Measurements from ENCODE around the gene RASGRF2. TPM values are rescaled to one million over a fixed set of nuclear protein-coding genes. Genes with fewer than 3 reads are reported as not detected.

RASGRF2 gene
- total and polyA plus RNA-seq, 9 of the 15 experiments (the other 6 are each of a cell fraction or from before 2014, with no cell fraction given) = 0.01 to 0.22 (median 0.08) TPM; not detected in 2

- H3K27me3 ChIP-seq (ENCODE audit: control insufficient read depth in 2 of 2, insufficient read depth in 2 of 2, low read length in 2 of 2) = peaks cover 8 to 16% of the 10 kb centered on the region in 2 experiments
- H3K9me1 ChIP-seq (ENCODE audit: control insufficient read depth, insufficient read depth, low read length) = no peaks in the 10 kb centered on the region
- in situ Hi-C loops (cut with MboI) (no loop called here), intact Hi-C loops (cut with micrococcal nuclease) (no loop called here)
- H3K4me1 ChIP-seq (replicated peaks in 1 of 2; ENCODE audit: control insufficient read depth in 2 of 2, insufficient read depth in 2 of 2, low read length in 2 of 2) = no peaks in the 10 kb centered on the region
- 0% methylated on average over 4 of the region's 4 CpGs for WGBS (ENCODE audit: insufficient coverage, low coverage, missing lambda C conversion rate)
- BruUV-seq (replicated peaks) = no TSS peak
- ChIA-PET POLR2A (no interaction called here), CTCF (ENCODE audit: low intra/inter-chr PET ratio) (no interaction called here)
- H4K20me1 ChIP-seq (replicated peaks; ENCODE audit: control insufficient read depth, insufficient read depth, low read length) = no peaks in the 10 kb centered on the region; the same call in 1 of the 2 replicates
- no peak overlapping the region for H3K4me2 ChIP-seq (ENCODE audit: insufficient read depth, low read length)
- H3K9ac ChIP-seq (ENCODE audit: insufficient read depth in 1 of 2, low read depth in 2 of 2, low read length in 2 of 2) = no peak overlapping the region
- no peak overlapping the region for H2AFZ ChIP-seq (ENCODE audit: low read depth, low read length)
- FAIRE-seq = no peak
- no peak overlapping the region for H3K4me3 ChIP-seq
- TF ChIP-seq EZH2 (IDR thresholded peaks at IDR 0.05; ENCODE audit: borderline replicate concordance, low read depth, low read length) = no peak
- TF ChIP-seq TRIM25 (IDR thresholded peaks at IDR 0.05; ENCODE audit: borderline replicate concordance) = no peak
- TF ChIP-seq HNRNPL (IDR thresholded peaks at IDR 0.05; ENCODE audit: low read depth, low read length) = no peak
- no peak for TF ChIP-seq TOE1 (IDR thresholded peaks at IDR 0.05; ENCODE audit: borderline replicate concordance)
- TF ChIP-seq TOE1 (CRISPR knock-in tag; IDR thresholded peaks at IDR 0.05; ENCODE audit: borderline replicate concordance, low read depth) = no peak
- TF ChIP-seq CBFA2T3 (IDR thresholded peaks at IDR 0.05) = no peak
- no peak for TF ChIP-seq TFAP4 (CRISPR knock-in tag; IDR thresholded peaks at IDR 0.05; ENCODE audit: borderline replicate concordance)
- no peak for TF ChIP-seq ZNF217 (CRISPR knock-in tag; IDR thresholded peaks at IDR 0.05)
- no peak for TF ChIP-seq LEF1 (IDR thresholded peaks at IDR 0.05)
- no peak for TF ChIP-seq ZNF75A (CRISPR knock-in tag; IDR thresholded peaks at IDR 0.05)
- TF ChIP-seq LCOR (CRISPR knock-in tag; IDR thresholded peaks at IDR 0.05) = no peak
- TF ChIP-seq ZNF699 (CRISPR knock-in tag; IDR thresholded peaks at IDR 0.05; ENCODE audit: insufficient replicate concordance) = no peak
- no peak for TF ChIP-seq BMI1 (IDR thresholded peaks at IDR 0.05; ENCODE audit: low read length)
- no peak for TF ChIP-seq RBFOX2 (IDR thresholded peaks at IDR 0.05; ENCODE audit: low read depth, low read length)
- TF ChIP-seq ZNF197 (CRISPR knock-in tag; IDR thresholded peaks at IDR 0.05; ENCODE audit: low read depth) = no peak
- no peak for TF ChIP-seq ZNF766 (CRISPR knock-in tag; conservative IDR thresholded peaks at IDR 0.05)
- no peak for TF ChIP-seq ZNF282 (CRISPR knock-in tag; IDR thresholded peaks at IDR 0.05)
- TF ChIP-seq ATF3 (IDR thresholded peaks at IDR 0.05) = no peak
- no peak for TF ChIP-seq ATF3 (CRISPR knock-in tag; conservative IDR thresholded peaks at IDR 0.05)
- TF ChIP-seq ZBTB9 (CRISPR knock-in tag; IDR thresholded peaks at IDR 0.05) = no peak
- ATAC-seq = no peak
- no peaks in the 10 kb centered on the region for H3K36me3 ChIP-seq (ENCODE audit: control insufficient read depth, insufficient read depth, low read length)
- DNase-seq (ENCODE audit: extremely low read depth in 1 of 4, low spot score in 3 of 4) = no peak
- H3K9me3 ChIP-seq (replicated peaks; ENCODE audit: control insufficient read depth, insufficient read depth, low read depth, low read length) = no peaks in the 10 kb centered on the region
- no peaks in the 10 kb centered on the region for H3K79me2 ChIP-seq (ENCODE audit: control insufficient read depth, insufficient read depth, low read length)
- H3K27ac ChIP-seq (ENCODE audit: extremely low read depth, low read depth, low read length) = no peak overlapping the region
These were observed 211.6 kb downstream of the RASGRF2 start for GRCh38 chr5:81171769-81172168.

All from K562 (cell line).